HG03354 (cell line): ENCODE data around the gene TPCN2.

Experiments used
- ATAC-seq: cut with Tn5 transposase; IDR thresholded peaks from one replicate; pipeline ENCODE4 v1.9.1; 2021; ENCODE audit warnings: mild to moderate bottlenecking; ENCODE audit not compliant: unreplicated experiment, poor library complexity, severe bottlenecking

Gene TPCN2

GRCh38 chr11:69054397-69055211, 5.9 kb downstream of the TPCN2 start:
- no peak for ATAC-seq

GRCh38 chr11:69055212-69055586, 6.5 kb downstream of the TPCN2 start:
- no peak for ATAC-seq

GRCh38 chr11:69055598-69056516, 7.1 kb downstream of the TPCN2 start:
- ATAC-seq: peak; percentile 81

- no peak for ATAC-seq
These were observed 8.5 kb downstream of the TPCN2 start for GRCh38 chr11:69057236-69057635.

GRCh38 chr11:69057801-69058200, 9.1 kb downstream of the TPCN2 start:
- ATAC-seq: no peak

GRCh38 chr11:69058511-69059270, 10.0 kb downstream of the TPCN2 start:
- ATAC-seq: no peak

- no peak for ATAC-seq
These were observed 10.7 kb downstream of the TPCN2 start for GRCh38 chr11:69059429-69059828.

- ATAC-seq: no peak
These were observed 11.3 kb downstream of the TPCN2 start for GRCh38 chr11:69059985-69060384.

- no peak for ATAC-seq
These were observed 12.3 kb downstream of the TPCN2 start for GRCh38 chr11:69060806-69061712.

- no peak for ATAC-seq
These were observed 13.0 kb downstream of the TPCN2 start for GRCh38 chr11:69061713-69062053.

GRCh38 chr11:69062169-69062855, 13.6 kb downstream of the TPCN2 start:
- no peak for ATAC-seq

- ATAC-seq: no peak
These were observed 14.3 kb downstream of the TPCN2 start for GRCh38 chr11:69062873-69063651.

GRCh38 chr11:69063652-69064260, 15.0 kb downstream of the TPCN2 start:
- ATAC-seq: no peak

GRCh38 chr11:69064394-69064957, 15.7 kb downstream of the TPCN2 start:
- ATAC-seq: no peak

- no peak for ATAC-seq
These were observed 16.5 kb downstream of the TPCN2 start for GRCh38 chr11:69065147-69065710.

GRCh38 chr11:69066122-69067112, 17.7 kb downstream of the TPCN2 start:
- ATAC-seq: no peak
